GM03348 (cell line): ENCODE data around the gene CCT2.

ENCODE experiments used
- DNase-seq: peaks from one replicate; pipeline ENCODE4 v3.0.0; 2012; ENCODE audit warnings: low spot score

Gene CCT2

DNA sequence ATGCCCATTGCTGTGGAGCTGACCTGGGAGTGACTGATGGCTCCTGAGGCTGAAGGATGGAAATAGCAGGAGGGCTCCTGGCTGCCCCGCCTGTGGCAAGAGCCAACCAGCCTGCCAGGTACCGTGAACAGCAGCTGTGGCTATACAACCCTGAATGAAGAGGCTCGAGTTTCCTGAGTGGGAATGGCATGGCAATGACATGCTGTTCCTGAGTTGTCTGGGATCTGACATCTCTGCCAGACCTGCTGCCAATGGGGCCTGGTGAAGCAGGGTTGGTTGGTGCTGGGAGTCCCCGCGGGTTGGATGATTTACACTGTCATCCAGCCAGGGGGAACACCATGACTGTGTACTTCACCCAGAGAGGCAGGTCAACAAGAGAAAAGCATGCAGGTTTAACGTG is 57.3 kb downstream of the CCT2 start:
- DNase-seq, result no peak

DNA sequence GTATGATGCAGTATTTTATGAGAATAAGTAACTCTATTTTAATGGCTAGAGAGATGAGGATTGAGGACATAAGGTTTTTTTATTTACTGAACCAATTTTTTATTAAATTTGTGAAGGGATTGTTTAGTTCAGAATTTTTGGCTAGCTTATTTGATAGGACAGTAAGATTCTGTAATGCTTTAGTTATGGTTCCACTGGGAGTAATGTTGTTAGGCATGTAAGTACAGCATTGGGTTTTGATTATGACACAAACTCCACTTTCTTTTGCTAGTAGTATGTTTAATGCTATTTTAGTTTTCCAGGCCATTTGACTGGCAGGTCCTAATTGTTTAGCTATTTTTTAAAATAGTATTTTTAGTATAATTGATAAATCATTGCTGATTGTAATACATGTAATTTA is 59.3 kb downstream of the CCT2 start:
- no peak for DNase-seq

DNA sequence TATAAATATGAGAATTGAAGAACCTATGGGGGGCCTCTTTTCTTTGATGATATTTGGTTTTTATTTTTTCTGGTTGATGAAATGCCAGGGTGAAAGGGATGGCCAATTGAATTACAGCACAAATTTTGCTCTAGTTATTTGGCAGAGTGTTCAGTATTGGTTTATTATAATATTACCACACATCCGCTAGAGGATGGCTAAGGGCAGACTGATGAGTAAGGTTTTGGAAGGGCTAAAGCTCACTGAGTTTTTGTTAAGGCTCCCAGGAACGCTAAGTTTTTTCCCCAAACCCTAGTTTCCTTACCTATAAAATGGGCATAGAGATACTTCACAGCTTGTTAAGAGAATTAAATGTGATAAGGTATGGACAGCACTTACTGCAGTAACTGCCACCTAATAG is 59.8 kb downstream of the CCT2 start:
- DNase-seq, result peak; percentile 74

DNA sequence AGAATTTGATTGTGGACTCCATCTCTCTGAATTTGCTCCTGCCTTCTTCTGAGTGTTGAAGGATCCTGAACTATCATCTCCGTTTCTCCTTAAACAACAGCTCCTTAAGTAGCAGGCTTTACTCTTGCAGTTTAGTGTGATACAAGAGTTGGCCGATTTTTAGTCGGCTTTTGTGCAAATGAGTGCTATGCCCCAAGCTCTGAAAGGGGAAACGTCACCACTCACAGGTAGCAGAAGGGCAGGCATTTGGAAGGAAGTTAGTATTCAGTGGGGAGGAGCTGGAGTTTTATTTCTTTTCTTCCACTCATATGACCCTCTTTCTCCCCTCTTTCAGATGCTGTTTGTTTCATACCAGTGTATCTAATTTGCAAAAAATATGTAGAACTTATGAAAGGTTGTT is 61.9 kb downstream of the CCT2 start:
- no peak for DNase-seq

DNA sequence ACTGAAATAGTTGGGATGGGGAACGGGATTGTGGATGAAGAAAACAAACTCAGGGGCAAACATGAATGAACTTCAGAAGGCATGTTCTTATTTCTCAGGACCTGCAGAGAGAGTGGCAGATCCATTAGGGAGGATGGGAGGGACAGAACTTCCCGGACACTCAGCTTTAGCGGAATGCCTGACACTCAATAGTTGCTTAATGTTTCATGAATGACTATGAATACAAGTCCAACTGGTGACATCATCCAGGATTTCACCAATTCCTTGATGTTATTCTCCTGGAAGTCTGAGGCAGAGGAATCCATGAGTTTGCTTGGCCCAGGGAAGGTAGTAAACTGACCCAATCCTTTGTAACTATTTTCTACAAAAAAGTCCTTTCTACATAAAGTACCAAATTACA is 63.2 kb downstream of the CCT2 start:
- peak; percentile 73 for DNase-seq

DNA sequence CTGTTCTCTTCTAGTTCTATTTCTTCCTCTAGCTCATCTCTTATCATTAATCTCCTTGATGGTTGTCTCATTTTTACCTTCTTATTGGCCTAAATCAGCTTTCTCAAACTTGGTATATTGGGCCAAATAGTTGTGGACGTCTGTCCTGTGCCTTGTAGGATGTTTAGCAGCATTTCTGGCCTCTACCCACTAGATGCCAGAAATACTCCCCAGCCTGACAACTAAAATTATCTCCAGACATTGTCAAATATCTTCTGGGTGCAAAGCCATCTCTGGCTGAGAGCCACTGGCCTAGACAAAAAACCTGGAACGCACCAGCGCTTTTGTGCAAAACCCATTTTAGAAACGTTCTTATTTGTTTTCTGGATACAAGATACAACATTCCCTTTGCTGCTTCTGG is 64.3 kb downstream of the CCT2 start:
- no peak for DNase-seq
